Measurements from ENCODE around the gene SDF2L1.
"Not testable (repeated sequence)": the region's sequence is repeated elsewhere in the genome, so short reads cannot be mapped to it uniquely, and the experiment has no call there.

The SDF2L1 gene

DNA sequence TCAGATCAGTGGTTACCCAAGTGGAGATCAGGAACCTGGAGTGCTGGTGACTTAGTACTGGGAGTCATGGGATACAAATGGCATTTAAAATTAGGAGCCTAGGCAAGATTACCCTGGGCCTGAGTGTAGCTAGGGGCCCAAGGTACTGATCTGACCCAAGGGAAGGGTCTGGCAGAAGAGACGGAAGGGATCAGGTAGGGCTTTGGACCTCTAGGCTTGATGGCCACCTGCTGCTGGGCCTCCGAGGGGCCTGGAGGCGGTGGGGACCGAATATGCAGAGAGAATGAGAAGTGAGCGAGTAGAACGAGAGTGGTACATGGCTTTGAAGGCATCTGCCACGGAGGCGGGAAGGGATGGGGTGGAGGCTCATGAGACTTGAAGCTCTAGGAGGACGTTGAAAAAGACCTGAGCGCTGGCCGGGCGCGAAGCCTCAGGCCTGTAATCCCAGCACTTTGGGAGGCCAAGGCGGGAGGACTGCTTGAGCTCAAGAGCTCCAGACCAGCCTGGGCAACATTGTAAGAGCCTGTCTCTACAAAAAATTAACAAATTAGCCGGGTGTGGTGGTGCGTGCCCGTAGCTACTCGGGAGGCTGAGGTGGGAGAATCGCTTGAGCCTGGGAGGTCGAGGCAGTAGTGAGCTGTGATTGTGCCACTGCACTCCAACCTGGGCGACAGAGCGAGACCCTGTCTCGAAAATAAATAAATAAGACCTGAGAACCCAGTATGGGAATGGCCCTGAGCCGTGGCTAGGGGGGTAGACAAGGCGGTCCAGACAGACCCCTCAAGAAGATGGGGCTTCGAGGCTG lies 23.1 kb downstream of the SDF2L1 start:
- no peak for DNase-seq

GRCh38 chr22:21666786-21667185 lies 24.7 kb downstream of the SDF2L1 start:
- DNase-seq: no peak

GRCh38 chr22:21669026-21669425 lies 26.9 kb downstream of the SDF2L1 start:
- no peak for DNase-seq

- no peak for DNase-seq
Observed at GRCh38 chr22:21672107-21672629, 30.1 kb downstream of the SDF2L1 start.

DNA sequence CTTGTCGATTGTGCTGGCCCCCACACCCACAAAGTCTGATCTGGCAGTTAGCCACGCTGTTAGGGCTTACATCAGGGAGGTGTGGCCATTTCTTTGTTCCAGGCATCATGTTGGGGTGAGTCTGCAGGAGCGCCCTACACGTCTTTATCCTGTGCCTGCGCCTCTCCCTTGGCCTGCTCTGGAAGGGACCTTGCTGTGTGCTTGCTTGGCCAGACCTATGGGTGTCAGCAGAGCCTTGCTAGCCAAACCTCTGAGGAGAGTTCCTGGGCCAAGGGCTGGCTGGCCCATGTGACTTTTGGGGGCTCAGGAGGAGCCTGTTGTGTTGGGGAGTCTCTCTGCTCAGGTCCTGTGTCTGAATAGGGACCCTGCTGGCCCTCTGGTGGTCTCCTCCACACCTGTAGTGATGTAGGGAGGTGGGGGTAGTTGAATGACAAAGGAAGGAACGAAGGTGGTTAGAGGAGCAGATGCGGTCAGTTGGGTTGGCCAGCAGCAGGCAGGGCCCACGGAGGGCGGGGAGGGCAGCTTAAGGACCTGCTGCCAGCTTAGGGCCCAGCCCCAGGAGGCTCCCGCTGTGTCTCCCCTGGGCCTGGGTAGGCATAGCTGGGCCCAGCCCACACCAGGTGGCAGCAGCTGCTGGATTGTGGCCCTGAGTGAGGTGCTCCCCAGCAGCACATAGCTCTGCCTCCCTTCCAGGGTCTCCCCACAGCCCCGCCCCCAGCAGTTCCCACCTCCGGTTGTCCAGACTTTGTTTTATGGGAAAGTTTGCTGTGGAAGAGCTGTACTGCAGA lies 31.6 kb downstream of the SDF2L1 start:
- no peak for DNase-seq

GRCh38 chr22:21674638-21675245 lies 32.6 kb downstream of the SDF2L1 start:
- no peak for DNase-seq

GRCh38 chr22:21677606-21678443 lies 35.7 kb downstream of the SDF2L1 start:
- no peak for DNase-seq

DNA sequence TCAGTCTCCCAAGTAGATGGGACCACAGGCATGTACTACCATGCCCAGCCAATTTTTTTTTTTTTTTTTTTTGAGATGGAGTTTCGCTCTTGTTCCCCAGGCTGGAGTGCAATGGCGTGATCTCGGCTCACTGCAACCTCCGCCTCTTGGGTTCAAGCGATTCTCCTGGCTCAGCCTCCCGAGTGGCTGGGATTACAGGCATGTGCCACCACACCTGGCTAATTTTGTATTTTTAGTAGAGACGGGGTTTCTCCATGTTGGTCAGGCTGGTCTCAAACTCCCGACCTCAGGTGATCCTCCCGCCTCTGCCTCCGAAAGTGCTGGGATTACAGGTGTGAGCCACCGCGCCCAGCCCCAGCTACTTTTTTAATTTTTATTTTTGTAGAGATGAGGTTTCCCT lies 36.7 kb downstream of the SDF2L1 start:
- DNase-seq: not testable (repeated sequence)

GRCh38 chr22:21679383-21679782 lies 37.3 kb downstream of the SDF2L1 start:
- DNase-seq: no peak

DNA sequence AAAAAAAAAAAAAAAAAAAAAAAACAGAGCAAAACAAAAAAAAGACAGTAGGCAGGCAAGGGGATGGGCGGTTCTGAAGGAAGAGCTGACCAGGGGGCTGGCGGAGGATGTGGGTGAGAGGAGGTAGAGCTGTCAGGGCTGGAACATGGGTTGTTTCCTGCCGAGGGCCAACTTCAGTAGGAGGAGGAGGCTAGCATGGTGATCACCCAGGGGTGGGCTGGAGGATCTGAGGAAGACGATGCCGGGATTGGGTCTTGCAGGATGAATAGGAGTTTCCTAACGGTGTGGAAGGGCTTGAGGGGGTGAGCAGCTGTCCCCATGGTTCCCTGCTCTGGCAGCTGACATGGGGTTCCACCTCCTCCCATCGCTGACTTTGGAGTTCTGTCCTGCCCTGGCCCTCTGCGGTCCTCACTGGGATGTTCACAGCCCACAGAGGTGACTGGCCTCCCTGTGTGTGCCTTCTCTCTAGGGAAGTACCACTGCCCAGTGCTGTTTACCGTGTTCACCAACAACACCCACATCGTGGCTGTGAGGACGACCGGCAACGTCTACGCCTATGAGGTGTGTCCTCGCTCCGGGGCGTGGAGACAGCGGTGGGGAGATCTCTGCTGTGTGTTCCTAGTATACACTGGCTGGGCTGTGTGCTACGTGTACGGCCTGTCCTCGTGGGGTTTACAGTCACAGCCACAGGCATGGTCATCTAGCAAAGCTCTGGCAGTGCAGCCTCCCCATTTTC lies 38.9 kb downstream of the SDF2L1 start:
- no peak for DNase-seq

GRCh38 chr22:21681566-21682370 lies 39.7 kb downstream of the SDF2L1 start:
- DNase-seq: no peak

DNA sequence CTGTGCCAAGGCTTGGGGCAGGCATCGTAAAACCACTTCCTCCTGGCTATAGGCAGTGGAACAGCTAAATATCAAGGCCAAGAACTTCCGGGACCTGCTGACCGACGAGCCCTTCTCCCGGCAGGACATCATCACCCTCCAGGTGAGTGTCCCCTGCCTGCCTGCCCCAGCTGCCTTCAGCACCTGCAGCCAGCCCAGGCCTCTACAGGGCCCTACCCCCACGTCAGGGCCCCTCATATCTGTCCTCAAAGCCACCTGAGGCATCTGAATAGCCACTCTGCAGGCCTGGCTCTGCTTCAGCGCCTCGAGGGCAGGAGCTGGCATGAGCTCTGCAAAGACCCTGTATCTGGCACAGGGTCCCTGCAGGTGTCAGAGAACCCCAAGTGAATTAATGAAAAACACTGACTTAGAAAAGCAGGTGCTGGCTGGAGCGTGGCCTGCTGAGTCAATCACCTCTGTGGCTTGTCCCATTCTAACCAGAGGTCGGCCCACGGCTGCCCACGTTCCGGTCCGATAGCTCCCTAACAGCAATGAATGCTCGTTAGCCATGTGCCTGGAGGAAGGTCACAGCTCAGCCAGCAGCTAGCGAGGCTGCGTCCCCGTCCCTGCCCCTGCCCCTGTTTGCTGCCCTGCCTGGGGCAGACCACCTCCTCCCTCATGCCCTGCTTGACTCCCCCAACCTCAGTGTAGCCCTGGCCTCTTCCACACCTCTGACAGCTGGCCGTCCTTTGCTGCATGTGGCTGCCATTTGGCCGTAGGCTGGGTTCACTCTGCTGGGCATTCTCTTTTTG lies 40.5 kb downstream of the SDF2L1 start:
- DNase-seq: no peak

- no peak for DNase-seq
Observed at GRCh38 chr22:21683401-21683811, 41.3 kb downstream of the SDF2L1 start.

- DNase-seq: no peak
Observed at GRCh38 chr22:21684492-21685163, 42.5 kb downstream of the SDF2L1 start.

DNA sequence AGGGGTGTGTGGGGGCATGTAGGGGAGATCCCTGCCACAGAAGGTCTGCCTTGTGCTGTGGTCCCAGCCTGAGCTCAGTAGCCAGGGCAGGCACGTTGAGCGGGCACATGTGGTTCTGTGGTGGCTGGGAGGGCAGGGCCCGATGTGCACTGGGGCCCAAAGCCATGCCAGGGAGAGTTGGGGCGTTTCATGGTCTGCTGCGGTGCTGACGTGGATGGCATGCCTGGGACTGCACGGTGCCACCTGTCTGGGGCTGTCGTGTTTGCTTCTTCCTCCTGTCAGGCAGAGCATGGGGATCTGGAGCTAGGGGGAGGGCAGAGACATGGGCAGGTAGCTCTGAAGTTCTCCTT lies 43.0 kb downstream of the SDF2L1 start:
- no peak for DNase-seq

- DNase-seq: no peak
Observed at GRCh38 chr22:21686193-21686608, 44.1 kb downstream of the SDF2L1 start.

- no peak for DNase-seq
Observed at GRCh38 chr22:21686634-21687393, 44.7 kb downstream of the SDF2L1 start.

DNA sequence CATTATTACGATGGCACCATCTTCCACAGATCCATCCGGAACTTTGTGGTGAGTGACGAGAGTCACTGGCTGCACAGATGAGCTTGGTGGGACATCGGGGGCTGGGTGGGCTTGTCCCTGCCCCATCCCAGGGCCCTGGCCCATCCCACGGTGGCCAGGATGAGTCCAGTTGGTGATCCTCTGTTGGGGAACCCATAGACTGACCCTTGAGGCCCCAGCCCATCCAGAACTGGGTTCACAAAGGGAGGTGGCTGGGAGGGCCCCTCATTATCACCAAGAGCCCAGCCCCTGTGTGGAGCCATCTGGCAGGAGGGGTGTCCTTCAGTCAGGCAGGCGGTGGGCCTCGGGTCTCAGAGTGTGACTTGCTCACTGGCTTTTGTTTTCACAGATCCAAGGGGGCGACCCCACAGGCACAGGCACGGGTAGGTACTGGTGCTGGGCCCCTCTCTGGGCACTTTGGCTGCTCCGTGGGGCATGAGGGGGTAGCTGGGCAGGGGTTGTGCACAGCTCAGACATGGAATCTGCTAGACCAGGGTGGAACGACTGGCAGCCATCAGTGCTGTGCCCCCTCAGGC lies 45.7 kb downstream of the SDF2L1 start:
- DNase-seq: no peak

GRCh38 chr22:21688341-21688705 lies 46.2 kb downstream of the SDF2L1 start:
- DNase-seq: no peak

Measured in RPMI8226 (cell line).